T-helper 2 cell treated with Interferon-gamma antibody and Interleukin-4, amounts not matched to agents 100 ng/mL and 5 ng/mL, for 36 hours (primary cell): ENCODE data around the gene TMX2. TPM values are rescaled to one million over a fixed set of nuclear protein-coding genes. Genes with fewer than 3 reads are reported as not detected.

Source experiments
- intact Hi-C: fragments of 100-400 bp; cut with micrococcal nuclease; formaldehyde crosslinking; loops from one replicate; pipeline ENCODE4 v1.15.1; 2023
- total RNA-seq: library from RNA; stranded (reverse); gene quantifications from 2 replicates; pipeline ENCODE4 v1.2.3, GENCODE V29; 2022

Gene TMX2
- total RNA-seq, 1 donor from 2014 or later, result 73.6 TPM

- intact Hi-C loops, result no loop called here
Observed at GRCh38 chr11:57762235-57762861, 50.0 kb downstream of the TMX2 start.

- intact Hi-C loops, result no loop called here
Observed at GRCh38 chr11:57763568-57763967, 51.2 kb downstream of the TMX2 start.

- intact Hi-C loops, result no loop called here
Observed at GRCh38 chr11:57764021-57764420, 51.6 kb downstream of the TMX2 start.

GRCh38 chr11:57764566-57764965, 52.2 kb downstream of the TMX2 start:
- intact Hi-C loops, result no loop called here

GRCh38 chr11:57764972-57765371, 52.6 kb downstream of the TMX2 start:
- intact Hi-C loops, result no loop called here

DNA sequence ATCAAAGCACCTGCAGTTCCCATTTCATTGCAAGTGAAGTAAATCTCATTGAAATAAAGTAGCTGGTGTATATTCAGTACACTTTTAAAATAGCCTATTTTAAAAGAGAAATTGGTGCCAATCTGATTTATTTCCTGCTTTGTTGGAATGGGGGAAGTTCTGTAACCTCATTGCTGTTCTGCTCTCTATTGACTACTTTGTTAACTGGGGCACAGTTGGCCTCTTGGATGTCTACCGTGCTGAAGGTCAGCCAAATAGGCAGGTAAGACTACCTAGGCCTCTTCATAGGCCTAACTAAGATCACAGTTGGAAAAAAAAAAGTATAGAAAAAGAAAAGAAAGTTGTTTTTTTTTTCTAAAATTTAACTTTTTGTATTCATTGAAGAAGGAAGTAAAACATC, 58.4 kb downstream of the TMX2 start:
- intact Hi-C loops, result no loop called here

DNA sequence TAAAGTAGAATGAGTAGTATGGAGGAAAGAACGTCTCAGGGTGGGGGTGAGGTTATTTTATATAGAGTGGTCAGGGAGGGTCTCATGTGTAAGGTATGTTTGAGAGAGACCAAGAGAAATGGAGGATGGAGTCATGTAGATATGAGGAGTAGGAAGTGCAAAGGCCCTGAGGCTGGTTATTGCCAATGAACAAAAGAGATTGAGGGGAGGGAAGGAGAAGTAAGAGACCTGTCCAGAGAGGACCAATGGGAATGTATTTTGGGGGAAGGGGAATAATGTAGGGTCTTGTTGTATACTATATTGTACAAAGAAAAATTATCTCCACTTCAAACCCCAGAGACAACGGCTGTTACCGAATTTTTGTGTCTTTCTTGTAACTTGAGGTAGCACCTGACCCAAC, 59.0 kb downstream of the TMX2 start:
- intact Hi-C loops, result no loop called here

DNA sequence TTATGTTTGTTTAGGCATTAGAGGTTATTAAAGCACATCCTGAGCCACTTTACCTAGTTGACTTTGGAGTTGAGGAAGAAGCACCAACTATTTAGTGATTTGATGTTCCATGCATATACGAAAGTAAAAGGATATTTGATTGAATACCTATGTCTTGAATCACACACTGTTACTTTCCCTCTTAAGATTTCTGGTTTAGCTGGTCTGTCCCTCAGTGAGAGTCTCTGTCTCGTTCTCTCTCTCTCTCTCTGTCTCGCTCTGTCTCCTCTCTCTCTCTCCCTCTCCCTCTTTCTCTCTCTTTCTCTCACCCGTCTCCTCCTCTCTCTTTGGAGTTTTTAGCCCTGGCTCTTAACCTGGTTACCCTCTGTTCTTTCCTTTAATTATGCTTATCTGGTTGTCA, 60.2 kb downstream of the TMX2 start:
- intact Hi-C loops, result no loop called here

- intact Hi-C loops, result no loop called here
Observed at GRCh38 chr11:57773026-57773598, 60.7 kb downstream of the TMX2 start.

- intact Hi-C loops, result no loop called here
Observed at GRCh38 chr11:57775491-57775890, 63.1 kb downstream of the TMX2 start.

DNA sequence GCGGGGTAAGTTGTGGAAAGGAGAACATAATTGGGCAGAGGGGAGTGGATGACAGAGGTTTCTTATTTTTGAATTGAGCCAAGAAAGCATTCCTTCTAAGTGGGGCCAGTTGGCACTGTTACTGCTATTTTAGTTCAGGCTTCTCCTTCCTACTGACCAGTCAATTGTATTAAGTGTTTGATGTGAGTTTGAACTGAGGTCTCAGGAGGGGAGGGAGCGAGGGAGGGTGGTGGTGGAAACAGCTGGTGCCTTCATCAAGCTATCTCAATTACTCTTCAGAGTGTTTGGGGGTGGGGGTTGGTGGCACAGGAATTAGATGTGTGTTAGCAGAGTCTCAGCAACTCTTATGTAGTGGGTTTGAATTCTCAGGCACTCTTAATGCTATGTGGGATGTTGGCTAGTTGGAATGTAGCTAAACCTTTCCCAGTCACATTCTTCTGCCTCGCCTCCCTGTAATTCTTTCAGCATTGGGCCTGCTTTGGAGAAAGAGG, 63.7 kb downstream of the TMX2 start:
- intact Hi-C loops, result no loop called here

DNA sequence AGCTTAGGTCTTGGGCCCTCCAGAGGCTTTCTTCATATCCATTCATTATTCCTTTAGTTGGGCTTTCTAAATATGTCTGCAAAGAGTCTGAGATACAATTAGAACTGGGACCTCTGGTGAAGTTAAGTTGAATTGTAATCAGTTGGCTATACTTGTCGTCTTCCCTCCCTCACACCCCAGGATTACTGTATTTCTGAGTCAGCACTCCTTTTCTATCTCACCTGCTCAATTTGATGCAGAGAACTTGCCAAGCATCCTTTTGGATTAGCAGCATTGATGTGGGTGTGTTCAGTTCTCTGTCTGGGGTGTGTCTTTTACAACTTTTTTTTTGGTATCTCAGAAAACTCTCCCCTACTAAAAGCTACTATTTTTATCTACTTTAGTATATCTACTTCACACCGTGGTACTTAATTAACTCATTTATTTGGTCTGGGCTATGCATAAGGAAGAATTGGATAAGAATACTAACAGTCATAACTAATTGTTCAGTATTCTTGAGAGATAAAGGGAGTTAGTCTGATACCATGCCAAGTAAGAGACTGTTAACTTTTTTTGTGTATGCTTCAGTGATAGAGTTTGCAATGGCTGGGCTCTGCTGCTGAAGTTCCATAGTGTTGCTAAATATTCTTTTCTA, 64.3 kb downstream of the TMX2 start:
- intact Hi-C loops, result no loop called here

DNA sequence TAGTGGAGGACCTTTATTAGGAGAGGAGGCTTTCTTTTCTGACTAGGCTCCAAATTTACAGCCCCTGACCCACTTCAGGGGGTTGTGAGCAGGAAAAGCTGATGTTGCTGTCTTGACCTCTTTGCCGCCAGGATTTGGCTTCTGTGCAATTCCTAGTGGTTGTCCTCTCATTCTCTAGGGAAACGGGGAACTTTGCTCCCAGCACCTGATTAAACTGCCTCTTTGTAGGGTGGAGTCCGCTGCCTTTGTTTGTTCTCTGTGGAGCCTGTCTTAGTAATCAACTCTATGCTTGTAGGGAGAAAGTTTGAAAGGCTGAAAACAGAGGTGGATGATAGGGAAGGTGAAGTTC, 65.5 kb downstream of the TMX2 start:
- intact Hi-C loops, result no loop called here

GRCh38 chr11:57778318-57779037, 66.1 kb downstream of the TMX2 start:
- intact Hi-C loops, result no loop called here

- intact Hi-C loops, result no loop called here
Observed at GRCh38 chr11:57779276-57779675, 66.9 kb downstream of the TMX2 start.

GRCh38 chr11:57781529-57781943, 69.1 kb downstream of the TMX2 start:
- intact Hi-C loops, result no loop called here

GRCh38 chr11:57785072-57785471, 72.7 kb downstream of the TMX2 start:
- intact Hi-C loops, result no loop called here

DNA sequence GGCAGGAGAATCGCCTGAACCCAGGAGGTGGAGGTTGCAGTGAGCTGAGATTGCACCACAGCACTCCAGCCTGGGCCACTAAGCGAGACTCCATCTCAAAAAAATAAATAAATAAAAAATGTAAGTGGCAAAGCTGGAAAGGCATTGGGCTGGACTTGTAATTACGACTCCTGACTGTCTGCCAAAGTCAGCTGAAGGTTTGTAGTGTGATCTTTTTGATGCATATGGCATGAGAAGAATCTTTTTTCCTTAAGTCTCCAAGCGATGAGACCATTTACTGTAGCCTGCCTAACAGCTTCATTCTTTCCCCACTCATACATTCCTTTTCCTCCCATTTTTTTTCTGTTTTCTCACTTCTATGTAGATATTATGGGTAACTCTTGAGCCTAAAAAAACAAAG, 74.0 kb downstream of the TMX2 start:
- intact Hi-C loops, result no loop called here

DNA sequence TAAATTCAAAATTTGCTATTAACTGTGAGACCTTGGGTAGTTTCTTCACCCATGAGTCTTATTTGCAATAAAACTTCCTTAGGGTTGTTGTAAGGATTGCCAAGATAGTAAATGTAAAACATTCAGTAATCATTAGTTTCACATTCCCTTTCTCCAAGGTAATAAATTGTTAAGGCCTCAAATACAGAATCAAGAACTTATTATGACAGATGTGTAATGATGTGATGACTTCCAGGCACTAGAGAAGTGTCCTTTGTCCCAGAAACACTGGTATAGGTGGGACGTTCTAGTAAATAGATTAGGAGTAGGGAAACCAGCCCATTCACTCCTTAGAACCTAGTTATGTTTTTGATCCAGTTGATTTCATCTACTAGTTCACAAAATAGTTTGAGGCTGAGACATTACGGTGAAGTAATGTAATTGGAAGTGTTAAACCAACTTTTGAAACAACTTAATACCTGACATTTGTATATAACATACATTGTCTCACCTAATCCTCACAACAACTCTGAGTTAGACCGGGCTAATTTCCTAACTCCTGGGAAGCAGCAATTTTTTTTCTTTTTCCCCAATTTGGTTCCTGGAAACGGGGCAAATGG, 74.7 kb downstream of the TMX2 start:
- intact Hi-C loops, result no loop called here

DNA sequence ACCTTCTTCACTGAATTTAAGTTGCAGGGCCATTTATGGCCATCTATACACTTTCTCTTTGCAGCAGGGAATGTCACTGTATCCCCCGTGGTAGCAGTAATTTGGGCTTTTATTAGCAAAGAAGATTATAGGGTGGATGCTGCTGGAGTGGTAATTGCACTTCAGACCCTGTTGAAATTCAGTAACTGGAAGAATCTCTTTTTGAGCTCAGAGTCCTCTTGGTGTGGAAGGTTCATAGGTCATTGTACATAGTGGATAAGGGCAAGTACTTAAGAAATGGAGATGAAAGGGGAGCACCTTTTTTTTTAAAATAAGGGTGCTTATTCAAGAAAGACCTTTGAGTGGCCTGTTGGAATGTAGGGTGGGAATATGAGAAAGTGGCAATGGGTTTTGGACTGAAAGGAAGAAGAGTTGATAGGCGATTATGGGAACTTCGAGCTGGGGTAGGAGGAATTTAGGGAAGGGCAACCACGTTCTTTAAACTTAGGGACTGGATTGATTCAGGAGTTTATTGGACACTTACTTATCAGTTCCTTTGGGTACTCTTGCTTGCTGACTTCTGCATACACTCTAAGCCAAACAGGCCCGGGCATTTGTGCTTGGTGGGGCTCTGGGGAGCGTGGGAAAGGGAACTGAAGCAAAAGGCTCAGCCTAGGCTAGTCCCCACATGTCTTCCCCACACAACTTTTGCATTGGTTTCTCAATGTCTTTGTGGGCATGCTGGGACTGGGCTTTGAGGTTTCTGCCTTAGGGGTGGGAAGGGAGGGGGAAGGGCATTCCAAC, 75.7 kb downstream of the TMX2 start:
- intact Hi-C loops, result no loop called here

DNA sequence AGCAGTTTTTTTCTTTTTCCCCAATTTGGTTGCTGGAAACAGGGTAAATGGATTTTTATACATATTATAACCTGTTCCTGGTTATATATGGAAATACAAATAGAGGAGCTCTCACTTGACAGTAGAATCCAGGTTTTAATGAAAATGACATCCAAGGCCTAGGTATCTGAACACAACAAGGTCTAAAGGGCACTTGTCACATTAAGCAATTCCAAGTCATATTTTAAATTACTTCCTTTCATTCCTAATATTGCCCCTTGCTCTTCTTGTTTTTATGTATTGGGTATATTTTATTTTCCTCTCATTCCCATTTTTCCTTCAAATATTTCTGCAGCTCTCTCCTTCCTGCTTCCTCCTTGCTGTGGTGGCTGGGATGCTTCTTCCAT, 76.3 kb downstream of the TMX2 start:
- intact Hi-C loops, result no loop called here
